ENCODE measurements around the gene TAF1B.
"Not testable (repeated sequence)": the region's sequence is repeated elsewhere in the genome, so short reads cannot be mapped to it uniquely, and the experiment has no call there.

Gene TAF1B

GRCh38 chr2:9832586-9832985 lies 10.7 kb upstream of the TAF1B start:
- DNase-seq (ENCODE audit: low spot score), result no peak

GRCh38 chr2:9835068-9835467 lies 8.2 kb upstream of the TAF1B start:
- not testable (repeated sequence) for DNase-seq (ENCODE audit: low spot score)

- DNase-seq (ENCODE audit: low spot score), result no peak
These were observed 7.2 kb upstream of the TAF1B start for GRCh38 chr2:9836074-9836473.

- no peak for DNase-seq (ENCODE audit: low spot score)
These were observed 6.8 kb upstream of the TAF1B start for GRCh38 chr2:9836517-9836916.

- DNase-seq (ENCODE audit: low spot score), result no peak
These were observed 5.8 kb upstream of the TAF1B start for GRCh38 chr2:9837451-9837850.

- no peak for DNase-seq (ENCODE audit: low spot score)
These were observed 4.9 kb upstream of the TAF1B start for GRCh38 chr2:9838391-9838790.

- no peak for DNase-seq (ENCODE audit: low spot score)
These were observed 616 bp upstream of the TAF1B start for GRCh38 chr2:9842487-9843228.

- no peak for DNase-seq (ENCODE audit: low spot score)
These were observed 786 bp downstream of the TAF1B start for GRCh38 chr2:9844036-9844483.

- no peak for DNase-seq (ENCODE audit: low spot score)
These were observed 1.3 kb downstream of the TAF1B start for GRCh38 chr2:9844576-9844975.

- DNase-seq (ENCODE audit: low spot score), result no peak
These were observed 3.3 kb downstream of the TAF1B start for GRCh38 chr2:9846554-9846953.

- DNase-seq (ENCODE audit: low spot score), result no peak
These were observed 3.9 kb downstream of the TAF1B start for GRCh38 chr2:9847140-9847539.

- DNase-seq (ENCODE audit: low spot score), result no peak
These were observed 9.6 kb downstream of the TAF1B start for GRCh38 chr2:9852881-9853280.

- DNase-seq (ENCODE audit: low spot score), result no peak
These were observed 14.8 kb downstream of the TAF1B start for GRCh38 chr2:9857814-9858729.

GRCh38 chr2:9858730-9859068 lies 15.4 kb downstream of the TAF1B start:
- DNase-seq (ENCODE audit: low spot score), result no peak

GRCh38 chr2:9860922-9861580 lies 17.8 kb downstream of the TAF1B start:
- not testable (repeated sequence) for DNase-seq (ENCODE audit: low spot score)

- no peak for DNase-seq (ENCODE audit: low spot score)
These were observed 24.6 kb downstream of the TAF1B start for GRCh38 chr2:9867881-9868280.

- no peak for DNase-seq (ENCODE audit: low spot score)
These were observed 30.1 kb downstream of the TAF1B start for GRCh38 chr2:9873337-9873736.

GRCh38 chr2:9877026-9877425 lies 33.8 kb downstream of the TAF1B start:
- DNase-seq (ENCODE audit: low spot score), result no peak

GRCh38 chr2:9877726-9878125 lies 34.5 kb downstream of the TAF1B start:
- DNase-seq (ENCODE audit: low spot score), result no peak

GRCh38 chr2:9879455-9880194 lies 36.4 kb downstream of the TAF1B start:
- no peak for DNase-seq (ENCODE audit: low spot score)

GRCh38 chr2:9883897-9884296 lies 40.6 kb downstream of the TAF1B start:
- DNase-seq (ENCODE audit: low spot score), result no peak

GRCh38 chr2:9884436-9884835 lies 41.2 kb downstream of the TAF1B start:
- no peak for DNase-seq (ENCODE audit: low spot score)
